Measurements from ENCODE around the gene CAPZA1.
A peak's percentile ranks its signal among the peaks of the same experiment; 100 is the strongest.
"Not testable (repeated sequence)": the region's sequence is repeated elsewhere in the genome, so short reads cannot be mapped to it uniquely, and the experiment has no call there.

Gene CAPZA1

GRCh38 chr1:112619518-112620376 is at the start of gene CAPZA1:
Gene CAPZA1, plus strand, starts transcription at chr1:112619832. Its CDS starts 13 bp downstream, at chr1:112619845.
- peak; percentile 86 for DNase-seq

- no peak for DNase-seq
These were observed 44.4 kb upstream of the CAPZA1 start for GRCh38 chr1:112575154-112575804.

GRCh38 chr1:112576240-112576639 is 43.4 kb upstream of the CAPZA1 start:
- DNase-seq: no peak

DNA sequence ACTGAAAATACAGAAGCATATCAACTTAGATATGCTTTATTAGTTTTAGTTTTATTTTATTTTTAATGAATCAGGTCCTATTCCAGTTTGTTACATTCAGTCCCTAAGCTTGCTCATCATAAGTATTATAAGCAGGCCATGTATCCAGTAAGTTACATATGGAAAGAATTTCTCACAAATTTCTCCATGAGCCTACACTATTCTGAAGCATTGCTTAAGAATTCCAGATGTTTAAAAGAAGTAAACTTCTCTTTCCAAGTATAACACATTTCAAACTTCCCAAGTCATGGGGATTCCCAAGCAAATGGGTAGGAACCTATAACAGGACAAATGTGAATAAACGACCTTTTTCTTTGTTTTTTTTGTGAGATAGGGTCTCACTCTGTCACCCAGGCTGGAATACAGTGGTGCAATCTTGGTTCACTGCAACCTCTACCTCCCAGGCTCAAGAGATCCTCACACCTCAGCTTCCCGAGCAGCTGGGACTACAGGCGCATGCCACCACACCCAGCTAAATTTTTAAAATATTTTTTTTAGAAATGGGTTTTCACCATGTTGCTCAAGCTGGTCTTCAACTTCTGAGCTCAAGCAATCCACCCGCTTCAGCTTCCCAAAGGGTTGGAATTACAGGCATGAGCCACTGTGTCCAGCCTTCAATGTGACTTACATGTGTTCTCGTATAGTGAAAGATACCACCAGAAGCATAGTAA is 39.7 kb upstream of the CAPZA1 start:
- DNase-seq: no peak

GRCh38 chr1:112581586-112582192 is 37.9 kb upstream of the CAPZA1 start:
- no peak for DNase-seq

- no peak for DNase-seq
These were observed 36.3 kb upstream of the CAPZA1 start for GRCh38 chr1:112583366-112583765.

DNA sequence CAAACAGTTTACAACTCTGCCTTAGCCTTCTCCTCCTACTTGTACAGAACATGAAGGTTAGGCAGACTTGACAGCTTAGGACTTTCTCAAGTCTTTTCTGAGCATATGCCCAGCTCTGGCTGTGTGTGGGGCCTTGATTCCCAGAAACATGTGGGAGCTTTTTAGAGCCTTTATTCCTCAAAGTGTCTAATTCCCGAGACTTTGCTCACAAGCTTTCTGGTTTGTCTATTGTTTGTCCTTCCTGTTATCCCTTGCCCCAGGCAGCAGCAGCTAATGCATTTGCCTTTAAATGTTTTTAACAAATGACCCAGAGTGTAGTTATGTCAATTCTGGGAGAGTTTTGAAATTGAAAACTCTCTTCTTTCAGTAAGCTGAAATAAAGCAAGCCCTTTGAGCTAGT is 29.9 kb upstream of the CAPZA1 start:
- DNase-seq: no peak

GRCh38 chr1:112594208-112594876 is 25.3 kb upstream of the CAPZA1 start:
- DNase-seq: no peak

DNA sequence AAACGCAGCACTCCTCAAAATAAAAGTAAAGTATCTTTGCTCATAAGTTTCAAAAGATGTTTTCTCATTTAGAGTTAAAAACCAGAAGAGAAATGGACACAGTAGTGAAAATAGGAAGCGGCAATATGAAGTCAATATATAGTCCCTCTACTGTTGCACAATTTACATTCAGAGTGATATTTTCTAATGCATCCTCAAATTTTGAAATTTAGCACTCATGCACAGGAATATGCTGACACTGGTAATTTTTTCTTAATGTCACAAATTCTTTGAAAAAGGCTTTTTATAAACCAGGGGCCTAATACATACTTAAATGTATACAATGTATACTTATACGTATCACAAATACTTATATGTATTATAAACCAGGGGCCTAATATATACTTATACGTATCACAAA is 20.2 kb upstream of the CAPZA1 start:
- DNase-seq: no peak

- DNase-seq: no peak
These were observed 16.6 kb upstream of the CAPZA1 start for GRCh38 chr1:112603012-112603411.

GRCh38 chr1:112603541-112603940 is 16.1 kb upstream of the CAPZA1 start:
- no peak for DNase-seq

DNA sequence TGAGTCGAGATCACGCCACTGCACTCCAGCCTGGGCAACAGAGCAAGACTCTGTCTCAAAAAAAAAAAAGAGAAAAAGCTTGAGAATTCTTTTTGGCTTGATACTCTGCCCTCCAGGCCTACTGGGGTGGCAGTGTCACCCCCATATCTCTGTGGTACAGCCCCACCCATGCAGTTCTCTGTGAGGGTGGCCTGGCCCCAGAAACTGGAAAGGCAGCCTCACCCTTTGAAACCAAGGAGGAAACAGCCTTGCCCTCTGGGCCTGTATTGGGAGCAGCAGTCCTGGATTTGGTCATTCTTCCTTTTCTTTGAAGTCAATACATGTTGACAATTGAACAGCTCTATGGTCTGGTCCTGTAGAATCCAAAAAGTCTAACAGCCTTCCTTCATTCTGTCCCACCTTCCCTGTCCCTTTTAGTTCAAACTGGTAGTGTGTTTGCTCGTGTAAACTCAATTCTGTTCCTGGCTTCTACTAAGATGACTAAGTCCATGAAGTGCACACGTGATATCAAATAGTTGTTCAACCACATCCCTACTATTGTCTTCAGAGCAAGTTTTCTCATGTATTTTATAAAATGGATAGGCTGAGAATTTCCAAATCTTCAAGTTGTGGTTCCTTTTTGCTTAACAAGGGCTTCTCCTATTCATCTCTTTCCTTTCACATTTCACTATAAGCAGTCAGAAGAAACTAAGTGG is 13.9 kb upstream of the CAPZA1 start:
- DNase-seq: no peak

- DNase-seq: no peak
These were observed 5.1 kb upstream of the CAPZA1 start for GRCh38 chr1:112614460-112615065.

DNA sequence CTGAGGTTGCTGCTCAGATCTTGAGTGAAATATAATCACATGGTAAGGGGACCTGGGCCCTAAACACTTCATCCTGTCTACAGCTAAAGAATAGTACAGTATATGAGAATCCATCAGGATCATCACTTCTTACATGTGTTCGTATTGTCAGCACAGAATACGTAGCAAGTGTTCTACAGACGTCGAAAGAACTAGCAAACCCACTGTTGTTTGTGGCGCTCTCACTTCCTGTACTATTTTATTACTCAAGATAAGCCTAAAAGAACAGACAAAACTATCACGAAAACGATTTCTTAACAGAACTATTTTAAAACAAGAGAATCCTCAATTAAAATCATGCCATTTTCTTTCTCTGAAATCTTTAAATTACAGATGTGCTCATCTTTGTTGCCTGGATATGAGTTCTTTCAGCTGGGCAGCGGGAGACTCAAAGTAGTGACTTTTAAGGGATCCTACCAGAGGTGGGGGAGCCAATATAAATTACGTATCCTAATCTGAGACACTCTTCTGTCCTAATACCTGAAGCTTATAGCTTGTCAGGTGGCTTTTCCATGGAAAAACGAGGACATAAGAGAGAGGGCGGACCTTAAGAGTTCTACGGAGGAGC is 1.4 kb upstream of the CAPZA1 start:
- no peak for DNase-seq

- peak; percentile 57 for DNase-seq
These were observed 713 bp upstream of the CAPZA1 start, which contains the start of gene ST7L for GRCh38 chr1:112618721-112619517. Gene ST7L, minus strand, starts transcription at chr1:112619141. Its CDS starts 28 bp downstream, at chr1:112619113.

- DNase-seq: no peak
These were observed 704 bp downstream of the CAPZA1 start for GRCh38 chr1:112620377-112620695.

DNA sequence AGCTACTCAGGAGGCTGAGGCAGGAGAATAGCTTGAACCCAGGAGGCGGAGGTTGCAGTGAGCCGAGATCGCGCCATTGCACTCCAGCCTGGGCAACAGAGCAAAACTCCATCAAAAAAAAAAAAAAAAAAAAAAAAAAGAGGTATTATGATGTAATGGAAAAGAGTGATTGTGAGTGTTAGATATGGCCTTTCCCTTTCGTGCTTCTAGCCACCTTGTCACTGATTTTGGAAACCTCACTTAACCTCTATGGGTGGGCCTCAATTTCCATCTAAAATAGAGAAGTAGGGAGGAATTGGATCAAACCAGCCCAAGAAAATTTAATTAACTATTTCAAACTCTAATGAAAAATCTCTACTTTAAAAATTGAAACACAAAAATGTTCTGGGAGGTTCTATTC is 4.9 kb downstream of the CAPZA1 start:
- DNase-seq: not testable (repeated sequence)

DNA sequence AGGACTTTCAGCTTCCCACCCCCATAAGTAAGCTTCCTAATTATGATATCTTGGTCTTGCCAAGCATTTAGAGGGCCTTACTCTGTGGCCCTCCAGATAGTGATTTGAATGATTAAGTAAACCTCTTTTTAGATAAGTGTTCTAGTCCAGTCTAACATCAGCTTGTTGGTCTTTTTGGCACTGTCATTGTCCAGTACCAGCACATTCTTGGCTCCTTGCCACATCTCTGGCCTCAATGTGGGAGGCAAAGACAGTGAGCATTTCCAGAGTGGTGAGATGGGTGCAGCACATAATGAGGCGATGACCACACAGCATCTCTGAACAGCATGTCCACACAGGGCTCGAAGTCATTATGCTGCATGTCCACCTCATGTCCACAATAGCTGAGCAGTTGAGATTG is 6.1 kb downstream of the CAPZA1 start:
- DNase-seq: no peak

- DNase-seq: no peak
These were observed 6.6 kb downstream of the CAPZA1 start for GRCh38 chr1:112626193-112626592.

- DNase-seq: no peak
These were observed 7.3 kb downstream of the CAPZA1 start for GRCh38 chr1:112626887-112627286.
